ENCODE data around the gene SIDT2. TPM values are rescaled to one million over a fixed set of nuclear protein-coding genes. Genes with fewer than 3 reads are reported as not detected.

SIDT2 gene
- total RNA-seq, 2 experiments from 2014 or later = 18.3 to 37.7 TPM

DNA sequence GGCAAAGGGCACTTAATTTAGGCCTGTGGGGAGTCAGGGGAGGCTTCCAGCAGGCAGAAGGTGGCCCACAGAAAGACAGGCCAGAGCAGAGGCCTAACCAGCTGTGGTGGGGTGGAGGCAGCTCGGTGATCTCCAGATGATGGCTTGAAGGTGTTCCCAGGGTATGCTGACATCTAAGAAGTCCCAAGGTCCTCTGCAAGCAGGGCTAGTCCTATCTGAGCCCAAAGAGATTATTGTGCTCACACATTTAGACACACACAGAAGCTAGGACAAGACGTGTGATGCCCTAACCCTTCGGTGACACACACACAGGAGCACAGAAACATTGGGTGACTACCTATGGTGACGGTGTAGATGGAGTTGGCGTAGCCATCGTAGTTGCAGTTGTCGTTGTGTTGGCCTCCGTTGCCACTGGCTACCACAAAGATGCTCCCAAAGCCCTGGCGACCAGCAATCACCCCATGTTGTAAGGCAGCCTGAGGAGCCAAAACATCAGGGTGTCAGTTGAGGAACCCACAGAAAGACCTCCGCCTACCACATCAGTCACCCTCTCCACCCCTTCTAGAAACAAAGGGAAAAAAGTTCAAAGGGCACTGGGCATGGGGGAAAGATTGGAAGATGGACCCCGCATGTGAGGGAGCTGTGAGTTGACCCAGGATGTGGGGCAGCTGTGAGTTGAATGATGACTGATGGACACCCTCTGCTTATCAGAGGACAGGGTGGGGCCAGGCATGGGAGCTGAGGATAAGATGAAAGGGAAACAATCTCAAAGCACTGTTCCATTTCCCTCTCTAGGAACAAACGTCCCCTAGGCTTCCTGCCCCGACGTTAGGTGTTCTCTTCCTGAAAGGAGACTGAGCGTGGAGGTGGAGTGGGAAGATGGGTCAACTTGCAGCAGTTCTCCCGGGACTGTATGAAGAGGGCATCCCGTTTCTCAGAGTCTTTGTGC lies 45.5 kb downstream of the SIDT2 start:
- TF ChIP-seq, protein P1, sequence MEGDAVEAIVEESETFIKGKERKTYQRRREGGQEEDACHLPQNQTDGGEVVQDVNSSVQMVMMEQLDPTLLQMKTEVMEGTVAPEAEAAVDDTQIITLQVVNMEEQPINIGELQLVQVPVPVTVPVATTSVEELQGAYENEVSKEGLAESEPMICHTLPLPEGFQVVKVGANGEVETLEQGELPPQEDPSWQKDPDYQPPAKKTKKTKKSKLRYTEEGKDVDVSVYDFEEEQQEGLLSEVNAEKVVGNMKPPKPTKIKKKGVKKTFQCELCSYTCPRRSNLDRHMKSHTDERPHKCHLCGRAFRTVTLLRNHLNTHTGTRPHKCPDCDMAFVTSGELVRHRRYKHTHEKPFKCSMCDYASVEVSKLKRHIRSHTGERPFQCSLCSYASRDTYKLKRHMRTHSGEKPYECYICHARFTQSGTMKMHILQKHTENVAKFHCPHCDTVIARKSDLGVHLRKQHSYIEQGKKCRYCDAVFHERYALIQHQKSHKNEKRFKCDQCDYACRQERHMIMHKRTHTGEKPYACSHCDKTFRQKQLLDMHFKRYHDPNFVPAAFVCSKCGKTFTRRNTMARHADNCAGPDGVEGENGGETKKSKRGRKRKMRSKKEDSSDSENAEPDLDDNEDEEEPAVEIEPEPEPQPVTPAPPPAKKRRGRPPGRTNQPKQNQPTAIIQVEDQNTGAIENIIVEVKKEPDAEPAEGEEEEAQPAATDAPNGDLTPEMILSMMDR (conservative IDR thresholded peaks at IDR 0.05; ENCODE audit: low read length) = no peak
- TF ChIP-seq EZH2phosphoT487 (IDR thresholded peaks at IDR 0.05; ENCODE audit: borderline replicate concordance, low read depth, low read length) = no peak
- no peak overlapping the region for H3K27ac ChIP-seq (ENCODE audit: low read depth, low read length, poor library complexity, severe bottlenecking)
- no peak overlapping the region for H3K4me2 ChIP-seq (ENCODE audit: low read length)
- H3K9me3 ChIP-seq (ENCODE audit: low read length) = no peaks in the 10 kb centered on the region
- H3K36me3 ChIP-seq (ENCODE audit: insufficient read depth, low read length) = peaks cover 91% of the 10 kb centered on the region
- no peak overlapping the region for H3K4me3 ChIP-seq (ENCODE audit: low read depth, low read length, poor library complexity, severe bottlenecking)
- CTCF ChIA-PET (ENCODE audit: unreplicated experiment) = interaction anchor here (0.9 kb wide), 1 partner anchor 45 kb away, joined by 3 read pairs; the partner anchor contains the start of gene SIDT2
- TSS peak; percentile 24 for BruUV-seq (replicated peaks)
- no peak overlapping the region for H2AFZ ChIP-seq (ENCODE audit: low read length)
- H3K9me2 ChIP-seq (ENCODE audit: insufficient read depth, low read length) = no peaks in the 10 kb centered on the region
- intact Hi-C loops (cut with micrococcal nuclease; ENCODE audit: unreplicated experiment) = no loop called here
- H3K79me2 ChIP-seq (ENCODE audit: insufficient read depth, low read depth, low read length) = no peaks in the 10 kb centered on the region
- POLR2A ChIA-PET = no interaction called here
- H4K20me1 ChIP-seq (ENCODE audit: insufficient read depth, low read length) = no peaks in the 10 kb centered on the region
- peaks cover 6% of the 10 kb centered on the region for H3K4me1 ChIP-seq (ENCODE audit: insufficient read depth, low read length, poor library complexity, severe bottlenecking)
- DNase-seq (ENCODE audit: low spot score) = no peak

DNA sequence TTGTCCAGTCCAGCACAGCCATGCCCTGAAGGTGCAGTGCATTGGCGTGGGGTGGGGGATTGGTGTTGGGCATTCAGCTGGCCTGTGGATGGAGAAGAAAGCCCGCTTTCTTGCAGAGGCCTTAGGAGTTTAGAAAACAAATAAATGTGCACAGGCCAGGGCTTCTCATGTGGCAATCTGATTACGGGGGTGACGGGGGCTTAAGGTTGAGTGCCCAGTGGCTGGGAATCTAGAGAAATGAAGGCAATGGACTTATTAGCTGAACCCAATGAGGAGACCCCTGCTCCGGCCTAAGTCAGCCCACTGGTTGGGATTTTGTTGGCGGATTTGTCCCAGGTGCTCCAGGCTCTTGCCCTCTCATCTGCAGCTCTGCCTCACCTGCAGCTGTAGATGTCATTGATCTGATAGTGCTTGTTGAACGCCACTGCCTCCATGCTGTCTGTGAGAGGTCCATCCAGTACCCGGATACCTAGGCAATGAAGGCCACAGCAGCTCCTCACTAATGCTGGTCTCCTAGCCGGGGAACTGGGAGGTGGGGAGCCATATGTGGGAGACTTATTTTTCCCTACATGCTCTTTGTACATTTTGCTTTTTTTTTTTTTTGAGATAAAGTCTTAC lies 47.1 kb downstream of the SIDT2 start:
- BruUV-seq (replicated peaks) = no TSS peak
- H3K36me3 ChIP-seq (ENCODE audit: insufficient read depth, low read length) = peaks cover 84% of the 10 kb centered on the region
- POLR2A ChIA-PET = no interaction called here
- H3K4me1 ChIP-seq (ENCODE audit: insufficient read depth, low read length, poor library complexity, severe bottlenecking) = peaks cover 21% of the 10 kb centered on the region
- H4K20me1 ChIP-seq (ENCODE audit: insufficient read depth, low read length) = no peaks in the 10 kb centered on the region
- H2AFZ ChIP-seq (ENCODE audit: low read length) = no peak overlapping the region
- DNase-seq (ENCODE audit: low spot score) = no peak
- peaks cover 13% of the 10 kb centered on the region; the same call in 1 of the 2 replicates for H3K79me2 ChIP-seq (ENCODE audit: insufficient read depth, low read depth, low read length)
- no peaks in the 10 kb centered on the region for H3K9me3 ChIP-seq (ENCODE audit: low read length)
- no peak overlapping the region for H3K4me2 ChIP-seq (ENCODE audit: low read length)
- no peak for TF ChIP-seq EZH2phosphoT487 (IDR thresholded peaks at IDR 0.05; ENCODE audit: borderline replicate concordance, low read depth, low read length)
- TF ChIP-seq, protein P1 (conservative IDR thresholded peaks at IDR 0.05; ENCODE audit: low read length) = no peak
- no peak overlapping the region for H3K27ac ChIP-seq (ENCODE audit: low read depth, low read length, poor library complexity, severe bottlenecking)
- CTCF ChIA-PET (ENCODE audit: unreplicated experiment) = no interaction called here
- H3K4me3 ChIP-seq (ENCODE audit: low read depth, low read length, poor library complexity, severe bottlenecking) = no peak overlapping the region
- intact Hi-C loops (cut with micrococcal nuclease; ENCODE audit: unreplicated experiment) = loop anchor here (1.0 kb wide), 2 partner anchors 44 to 119 kb away; no protein-coding TSS in a partner anchor
- no peaks in the 10 kb centered on the region for H3K9me2 ChIP-seq (ENCODE audit: insufficient read depth, low read length)

Measured in OCI-LY7 (cell line).